ENCODE results near the gene PTPRG. TPM values are rescaled to one million over a fixed set of nuclear protein-coding genes. Genes with fewer than 3 reads are reported as not detected.

Gene PTPRG
- total RNA-seq, 4 donors from 2014 or later = 11.0 to 18.5 (median 14.9) TPM

- TF ChIP-seq POLR2A (IDR thresholded peaks at IDR 0.05) (no peak), POLR2AphosphoS5 (IDR thresholded peaks at IDR 0.05) (no peak), EP300 (IDR thresholded peaks at IDR 0.05) (no peak)
- TF ChIP-seq, protein P1, sequence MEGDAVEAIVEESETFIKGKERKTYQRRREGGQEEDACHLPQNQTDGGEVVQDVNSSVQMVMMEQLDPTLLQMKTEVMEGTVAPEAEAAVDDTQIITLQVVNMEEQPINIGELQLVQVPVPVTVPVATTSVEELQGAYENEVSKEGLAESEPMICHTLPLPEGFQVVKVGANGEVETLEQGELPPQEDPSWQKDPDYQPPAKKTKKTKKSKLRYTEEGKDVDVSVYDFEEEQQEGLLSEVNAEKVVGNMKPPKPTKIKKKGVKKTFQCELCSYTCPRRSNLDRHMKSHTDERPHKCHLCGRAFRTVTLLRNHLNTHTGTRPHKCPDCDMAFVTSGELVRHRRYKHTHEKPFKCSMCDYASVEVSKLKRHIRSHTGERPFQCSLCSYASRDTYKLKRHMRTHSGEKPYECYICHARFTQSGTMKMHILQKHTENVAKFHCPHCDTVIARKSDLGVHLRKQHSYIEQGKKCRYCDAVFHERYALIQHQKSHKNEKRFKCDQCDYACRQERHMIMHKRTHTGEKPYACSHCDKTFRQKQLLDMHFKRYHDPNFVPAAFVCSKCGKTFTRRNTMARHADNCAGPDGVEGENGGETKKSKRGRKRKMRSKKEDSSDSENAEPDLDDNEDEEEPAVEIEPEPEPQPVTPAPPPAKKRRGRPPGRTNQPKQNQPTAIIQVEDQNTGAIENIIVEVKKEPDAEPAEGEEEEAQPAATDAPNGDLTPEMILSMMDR (IDR thresholded peaks at IDR 0.05) = no peak
- H3K27me3 ChIP-seq = no peaks in the 10 kb centered on the region
- DNase-seq (ENCODE audit: low spot score in 2 of 2) = no peak
- no peak overlapping the region for H3K4me3 ChIP-seq
- WGBS = 87% methylated on average over 11 of the region's 11 CpGs
- H3K9me3 ChIP-seq = no peaks in the 10 kb centered on the region
- peaks cover 4% of the 10 kb centered on the region for H3K4me1 ChIP-seq
- H3K27ac ChIP-seq = no peak overlapping the region
- no peaks in the 10 kb centered on the region for H3K36me3 ChIP-seq
Observed at GRCh38 chr3:61875046-61875844, 313.9 kb downstream of the PTPRG start.

DNA sequence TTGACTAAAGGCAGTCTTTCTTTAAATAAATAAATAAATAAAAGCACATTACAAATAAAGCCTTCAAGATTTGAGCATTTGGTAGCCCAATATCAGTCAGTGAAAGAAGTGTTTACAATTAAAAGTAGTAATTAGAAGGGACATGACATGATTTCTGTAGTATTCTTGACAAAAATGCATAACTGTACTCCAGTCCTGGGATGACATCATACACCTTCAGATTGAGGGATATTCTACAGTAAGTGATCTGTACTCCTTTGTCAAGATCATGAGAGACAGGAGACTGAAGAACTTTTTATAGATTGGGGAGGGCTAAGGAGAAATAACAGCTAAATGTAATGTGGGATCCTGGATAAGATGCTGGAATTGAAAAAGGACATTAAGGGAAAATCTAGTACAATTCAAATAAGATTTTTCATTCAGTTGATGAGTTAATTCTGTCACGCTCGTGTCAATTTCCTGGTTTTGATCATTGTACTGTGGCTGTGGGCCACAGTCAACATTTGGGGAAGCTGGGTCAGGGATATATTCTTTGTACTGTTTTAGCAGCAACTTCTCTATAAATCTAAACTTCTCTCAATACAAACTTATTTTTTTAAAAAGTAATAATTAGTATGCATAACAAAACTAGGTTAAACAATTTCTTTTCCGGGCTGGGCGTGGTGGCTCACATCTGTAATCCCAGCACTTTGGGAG is 314.8 kb downstream of the PTPRG start:
- 76% methylated on average over 4 of the region's 4 CpGs for WGBS
- no peaks in the 10 kb centered on the region for H3K36me3 ChIP-seq
- H3K27ac ChIP-seq = no peak overlapping the region
- no peaks in the 10 kb centered on the region for H3K9me3 ChIP-seq
- no peak for DNase-seq (ENCODE audit: low spot score in 2 of 2)
- TF ChIP-seq POLR2AphosphoS5 (IDR thresholded peaks at IDR 0.05) (no peak), EP300 (IDR thresholded peaks at IDR 0.05) (no peak), POLR2A (IDR thresholded peaks at IDR 0.05) (no peak)
- TF ChIP-seq, protein P1 (IDR thresholded peaks at IDR 0.05) = no peak
- no peak overlapping the region for H3K4me3 ChIP-seq
- peaks cover 4% of the 10 kb centered on the region for H3K4me1 ChIP-seq
- H3K27me3 ChIP-seq = no peaks in the 10 kb centered on the region

DNA sequence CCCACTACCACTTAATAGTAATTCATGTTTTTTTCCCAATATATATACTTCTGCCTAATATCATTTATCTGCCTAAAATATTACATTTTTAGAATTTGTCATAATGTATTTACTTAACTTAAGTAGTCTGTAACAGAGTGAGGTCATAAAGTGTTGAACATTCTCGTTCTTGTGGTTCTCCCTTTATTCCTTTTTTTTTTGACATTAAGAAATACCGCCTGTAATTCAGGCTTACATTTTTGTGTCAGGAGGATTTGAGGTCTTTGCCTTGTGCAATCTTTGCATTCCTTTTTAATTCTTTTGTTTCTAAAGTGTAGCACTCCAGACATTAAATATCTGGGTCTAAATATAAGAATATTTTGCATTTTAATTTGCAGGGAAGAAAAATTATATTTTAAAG is 315.4 kb downstream of the PTPRG start:
- 57% methylated on average over 2 of the region's 2 CpGs for WGBS
- TF ChIP-seq, protein P1 (IDR thresholded peaks at IDR 0.05) = no peak
- TF ChIP-seq POLR2A (IDR thresholded peaks at IDR 0.05) = no peak
- no peak for TF ChIP-seq POLR2AphosphoS5 (IDR thresholded peaks at IDR 0.05)
- no peak for TF ChIP-seq EP300 (IDR thresholded peaks at IDR 0.05)
- DNase-seq (ENCODE audit: low spot score in 2 of 2) = no peak

GRCh38 chr3:61877359-61878138 is 316.2 kb downstream of the PTPRG start:
- H3K4me3 ChIP-seq = no peak overlapping the region
- no peaks in the 10 kb centered on the region for H3K27me3 ChIP-seq
- H3K4me1 ChIP-seq = peaks cover 4% of the 10 kb centered on the region
- WGBS = 72% methylated on average over 6 of the region's 6 CpGs
- DNase-seq (ENCODE audit: low spot score in 2 of 2) = no peak
- no peak for TF ChIP-seq POLR2A (IDR thresholded peaks at IDR 0.05)
- TF ChIP-seq EP300 (IDR thresholded peaks at IDR 0.05) = no peak
- TF ChIP-seq POLR2AphosphoS5 (IDR thresholded peaks at IDR 0.05) = no peak
- TF ChIP-seq, protein P1 (IDR thresholded peaks at IDR 0.05) = no peak
- no peak overlapping the region for H3K27ac ChIP-seq
- no peaks in the 10 kb centered on the region for H3K9me3 ChIP-seq
- no peaks in the 10 kb centered on the region for H3K36me3 ChIP-seq

More for the DNA sequence above, 315.4 kb downstream of the PTPRG start:
- no peaks in the 10 kb centered on the region for H3K27me3 ChIP-seq
- no peak overlapping the region for H3K4me3 ChIP-seq
- H3K4me1 ChIP-seq = peaks cover 4% of the 10 kb centered on the region
- no peaks in the 10 kb centered on the region for H3K9me3 ChIP-seq
- H3K27ac ChIP-seq = no peak overlapping the region
- no peaks in the 10 kb centered on the region for H3K36me3 ChIP-seq

All from suprapubic skin (tissue), 4 donors.